Neural cell (in vitro differentiated cells): Measurements from ENCODE around the gene COMMD4.

Source experiments
- CTCF ChIP-seq: fragments of 450-650 bp; IDR thresholded peaks from 2 replicates; pipeline ENCODE4 v1.5.1; 2014; ENCODE audit warnings: antibody characterized with exemption, mild to moderate bottlenecking, moderate library complexity; ENCODE audit not compliant: poor library complexity, severe bottlenecking
- EP300 ChIP-seq: fragments of 450-650 bp; conservative IDR thresholded peaks from 2 replicates; pipeline ENCODE4 v1.6.1; 2014; ENCODE audit warnings: antibody characterized with exemption, mild to moderate bottlenecking, moderate library complexity; ENCODE audit not compliant: poor library complexity, severe bottlenecking
- EZH2 ChIP-seq: fragments of 200-600, 300-800 bp; shearing (Covaris generic), sonication (generic); IDR thresholded peaks from 2 replicates; pipeline ENCODE4 v1.6.1; 2014; ENCODE audit warnings: antibody characterized with exemption, low read length, borderline replicate concordance, mild to moderate bottlenecking; ENCODE audit not compliant: insufficient read depth, poor library complexity, severe bottlenecking
- MXI1 ChIP-seq: fragments of 450-650 bp; conservative IDR thresholded peaks from 2 replicates; pipeline ENCODE4 v1.6.1; 2014; ENCODE audit warnings: antibody characterized with exemption, mild to moderate bottlenecking; ENCODE audit not compliant: poor library complexity, severe bottlenecking
- POLR2AphosphoS5 ChIP-seq: IDR thresholded peaks from 2 replicates; pipeline ENCODE4 v1.6.1; 2012
- REST ChIP-seq: IDR thresholded peaks from 2 replicates; pipeline ENCODE4 v1.6.1; 2012; ENCODE audit warnings: borderline replicate concordance
- SMC3 ChIP-seq: fragments of 450-650 bp; conservative IDR thresholded peaks from 2 replicates; pipeline ENCODE4 v1.6.1; 2014; ENCODE audit warnings: antibody characterized with exemption, mild to moderate bottlenecking, moderate library complexity; ENCODE audit not compliant: poor library complexity
- TAF1 ChIP-seq: IDR thresholded peaks from 2 replicates; pipeline ENCODE4 v1.6.1; 2012; ENCODE audit warnings: low read depth

DNA sequence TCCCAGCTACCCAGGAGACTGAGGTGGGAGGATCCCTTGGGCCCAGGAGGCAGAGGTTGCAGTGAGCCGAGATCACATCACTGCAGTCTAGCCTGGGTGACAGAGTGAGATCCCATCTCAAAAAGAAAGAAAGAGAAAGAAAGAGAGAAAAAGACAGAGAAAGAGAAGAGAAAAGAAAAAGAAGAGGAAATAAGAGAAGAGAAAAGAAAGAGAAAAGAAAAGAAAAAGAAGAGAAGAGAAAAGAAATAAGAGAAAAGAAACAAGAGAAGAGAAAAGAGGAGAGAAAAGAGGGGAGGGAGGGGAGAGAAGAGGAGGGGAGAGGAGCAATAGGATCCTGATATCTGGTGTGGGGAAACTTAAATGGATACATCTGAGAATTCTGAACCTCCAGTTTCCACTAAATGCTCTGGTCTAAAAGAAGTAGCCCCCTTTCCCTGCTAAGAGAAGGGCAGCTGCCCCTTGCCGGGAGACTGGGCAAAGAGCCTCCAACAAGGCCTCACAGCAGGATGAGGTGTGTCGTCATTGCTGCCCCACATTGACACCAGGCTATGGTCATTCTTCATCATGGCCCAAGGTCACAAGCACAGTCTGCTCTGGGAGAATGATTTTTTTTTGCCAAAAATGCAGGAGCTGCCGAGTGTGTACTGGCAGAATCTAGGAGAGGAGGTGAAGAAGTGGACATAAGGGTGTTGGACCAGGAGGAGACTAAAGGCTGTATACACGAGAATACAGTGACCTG, 21.1 kb upstream of the COMMD4 start:
- TF ChIP-seq EP300 (no peak), CTCF (no peak), REST (no peak), EZH2 (no peak), MXI1 (no peak), TAF1 (no peak), POLR2AphosphoS5 (no peak), SMC3 (no peak)
